T-cell (primary cell): ENCODE measurements around the gene TRMT44. TPM values are rescaled to one million over a fixed set of nuclear protein-coding genes. Genes with fewer than 3 reads are reported as not detected.

ENCODE experiments used
- ATAC-seq, 4 experiments: fragments of 200-7000 bp in 3 of 4; fragments of 150-1000 bp in 1 of 4; cut with Tn5 transposase; replicated peaks in 1 of 4; 1 replicate in 3 of 4; 2 replicates in 1 of 4; pipeline ENCODE4 v1.10.0; 2021; ENCODE audit warnings: moderate library complexity in 3 of 4, mild to moderate bottlenecking in 2 of 4, moderate number of reproducible peaks in 1 of 4
- CTCF ChIA-PET, 2 donors: fragments of 300-600 bp; sonication (Branson Sonifier 250); formaldehyde crosslinking; loops; one replicate each; lab custom pipeline; 2022; ENCODE audit warnings: antibody characterized with exemption in 2 of 2; lab: Charles Lee
- POLR2A ChIA-PET, 2 donors: fragments of 300-600 bp; sonication (Branson Sonifier 250); formaldehyde crosslinking; loops; one replicate each; lab custom pipeline; 2022; ENCODE audit warnings: antibody characterized with exemption in 2 of 2; lab: Charles Lee
- DNase-seq, 35 experiments: peaks; one replicate each; pipeline versions ENCODE4 v3.0.0 to v3.0.0-alpha.2; 2013 to 2023
- H3K27ac ChIP-seq: one replicate; pipeline ENCODE4 v1.5.1; 2013; ENCODE audit warnings: low read length
- H3K27me3 ChIP-seq, 2 experiments: replicated peaks in 1 of 2; 1 replicate in 1 of 2; 2 replicates in 1 of 2; pipeline versions ENCODE4 v1.6.1 to v1.7.0; 2013; ENCODE audit warnings: low read length in 1 of 2, mixed read lengths in 1 of 2; ENCODE audit not compliant: control insufficient read depth in 2 of 2, insufficient read depth in 2 of 2; ENCODE audit errors: extremely low read depth in 1 of 2
- H3K36me3 ChIP-seq, 2 donors: 1 replicate in 1 of 2; 2 replicates in 1 of 2; pipeline versions ENCODE4 v1.6.1 to v1.7.0; 2013; ENCODE audit warnings: low read length in 1 of 2; ENCODE audit not compliant: control insufficient read depth in 2 of 2, insufficient read depth in 1 of 2; ENCODE audit errors: extremely low read depth in 1 of 2
- H3K4me1 ChIP-seq, 2 experiments: 1 replicate in 1 of 2; 2 replicates in 1 of 2; pipeline versions ENCODE4 v1.6.1 to v1.7.0; 2013; ENCODE audit warnings: low read length in 2 of 2, mixed read lengths in 1 of 2; ENCODE audit not compliant: insufficient read depth in 2 of 2, control insufficient read depth in 1 of 2; ENCODE audit errors: extremely low read depth in 1 of 2
- H3K4me3 ChIP-seq, 2 donors: 1 replicate in 1 of 2; 2 replicates in 1 of 2; pipeline versions ENCODE4 v1.5.1 to v1.7.0; 2013; ENCODE audit warnings: mild to moderate bottlenecking in 2 of 2, low read length in 1 of 2, moderate library complexity in 1 of 2; ENCODE audit not compliant: control insufficient read depth in 1 of 2; ENCODE audit errors: extremely low read depth in 1 of 2
- H3K9me3 ChIP-seq: 2 replicates; pipeline ENCODE4 v1.7.0; 2013
- H3K27ac Mint-ChIP-seq, 2 donors: one replicate each; pipeline ENCODE4 v1.8.0; 2020 to 2021; ENCODE audit warnings: mild to moderate bottlenecking in 2 of 2, mixed read lengths in 2 of 2
- H3K27me3 Mint-ChIP-seq, 2 donors: one replicate each; pipeline ENCODE4 v1.8.0; 2021 to 2022; ENCODE audit warnings: mixed read lengths in 2 of 2
- H3K36me3 Mint-ChIP-seq: one replicate; pipeline ENCODE4 v1.8.0; 2021; ENCODE audit warnings: mixed read lengths
- H3K4me1 Mint-ChIP-seq, 3 donors: one replicate each; pipeline ENCODE4 v1.8.0; 2020 to 2022; ENCODE audit warnings: mixed read lengths in 3 of 3, mild to moderate bottlenecking in 1 of 3
- H3K4me3 Mint-ChIP-seq, 3 donors: one replicate each; pipeline ENCODE4 v1.8.0; 2020 to 2022; ENCODE audit warnings: mild to moderate bottlenecking in 3 of 3, mixed read lengths in 3 of 3, moderate library complexity in 3 of 3
- H3K9me3 Mint-ChIP-seq, 3 donors: one replicate each; pipeline ENCODE4 v1.8.0; 2020 to 2022; ENCODE audit warnings: mixed read lengths in 3 of 3
- WGBS: methylation state at CpG from one replicate; pipeline ENCODE4 v1.1.5; 2013; ENCODE audit warnings: missing lambda C conversion rate; ENCODE audit not compliant: insufficient coverage; 5-methylcytosine and 5-hydroxymethylcytosine counted together
- total RNA-seq, 35 experiments: library from RNA in 6 of 35; stranded (reverse) in 6 of 35; fragments of 120-200 nt in 1 of 35; gene quantifications; one replicate each; pipeline versions ENCODE4 v1.2.1 to v1.2.4 and lab custom pipeline; 2013 to 2026

Gene TRMT44
- total RNA-seq, 5 donors from 2014 or later (not counting 1 experiment from before 2014, with no cell fraction given) = 25.6 to 40.9 (median 35.3) TPM

GRCh38 chr4:8501781-8502180 lies 61.2 kb downstream of the TRMT44 start:
- no peak overlapping the region for H3K4me3 ChIP-seq
- 66% methylated on average over 3 of the region's 5 CpGs for WGBS
- Mint-ChIP-seq H3K9me3 (peaks cover 0 to 7% (median 7%) of the 10 kb centered on the region in 3 donors), H3K27me3 (no peaks in the 10 kb centered on the region), H3K27ac (no peak overlapping the region), H3K4me1 (no peaks in the 10 kb centered on the region), H3K36me3 (no peaks in the 10 kb centered on the region), H3K4me3 (no peak overlapping the region)
- POLR2A ChIA-PET = no interaction called here
- no peak overlapping the region for H3K27ac ChIP-seq
- ATAC-seq (no peak), DNase-seq (no peak)
- no peaks in the 10 kb centered on the region for H3K4me1 ChIP-seq
- no peaks in the 10 kb centered on the region for H3K36me3 ChIP-seq
- CTCF ChIA-PET = no interaction called here
- H3K9me3 ChIP-seq = no peaks in the 10 kb centered on the region
- peaks cover 0 to 11% of the 10 kb centered on the region in 2 experiments for H3K27me3 ChIP-seq

DNA sequence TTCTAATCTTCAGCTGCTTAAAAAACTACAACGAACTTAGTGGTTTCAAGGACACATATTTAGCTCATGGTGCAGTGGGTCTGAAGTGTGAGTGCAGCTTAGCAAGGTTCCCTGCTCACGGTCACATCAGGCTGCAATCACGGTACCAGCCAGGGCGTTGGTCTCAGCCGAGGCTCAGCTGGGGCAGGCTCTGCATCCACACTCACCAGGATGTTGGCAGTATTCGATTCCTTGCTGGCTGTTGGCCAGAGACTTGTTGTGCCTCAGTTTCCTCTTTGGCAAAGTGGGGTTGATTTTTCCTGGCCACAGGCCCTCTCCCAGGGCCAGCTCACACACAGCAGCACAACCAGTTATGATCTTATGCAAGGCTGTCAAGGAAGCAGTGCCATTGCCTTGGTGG lies 61.8 kb downstream of the TRMT44 start:
- Histone ChIP-seq H3K4me1 (no peaks in the 10 kb centered on the region), H3K27me3 (peaks cover 0 to 11% of the 10 kb centered on the region in 2 experiments), H3K9me3 (no peaks in the 10 kb centered on the region), H3K4me3 (no peak overlapping the region), H3K27ac (no peak overlapping the region), H3K36me3 (no peaks in the 10 kb centered on the region)
- no peak for ATAC-seq
- CTCF ChIA-PET = no interaction called here
- no peak overlapping the region for H3K4me3 Mint-ChIP-seq
- no peaks in the 10 kb centered on the region for H3K36me3 Mint-ChIP-seq
- WGBS = 89% methylated on average over 6 of the region's 6 CpGs
- H3K4me1 Mint-ChIP-seq = no peaks in the 10 kb centered on the region
- no peak for DNase-seq
- POLR2A ChIA-PET = no interaction called here
- no peaks in the 10 kb centered on the region for H3K27me3 Mint-ChIP-seq
- no peak overlapping the region for H3K27ac Mint-ChIP-seq
- peaks cover 0 to 4% (median 3%) of the 10 kb centered on the region in 3 donors for H3K9me3 Mint-ChIP-seq

GRCh38 chr4:8502836-8503585 lies 62.4 kb downstream of the TRMT44 start:
- Histone ChIP-seq H3K27me3 (peaks cover 0 to 11% of the 10 kb centered on the region in 2 experiments), H3K4me3 (no peak overlapping the region), H3K27ac (no peak overlapping the region), H3K9me3 (no peaks in the 10 kb centered on the region), H3K4me1 (no peaks in the 10 kb centered on the region), H3K36me3 (no peaks in the 10 kb centered on the region)
- ChIA-PET POLR2A (no interaction called here), CTCF (no interaction called here)
- DNase-seq = no peak
- H3K4me3 Mint-ChIP-seq = no peak overlapping the region
- H3K27ac Mint-ChIP-seq = no peak overlapping the region
- no peaks in the 10 kb centered on the region for H3K27me3 Mint-ChIP-seq
- H3K4me1 Mint-ChIP-seq = no peaks in the 10 kb centered on the region
- H3K9me3 Mint-ChIP-seq = no peaks in the 10 kb centered on the region
- 86% methylated on average over 11 of the region's 13 CpGs for WGBS
- no peaks in the 10 kb centered on the region for H3K36me3 Mint-ChIP-seq
- ATAC-seq = no peak

- WGBS = 54% methylated on average over 7 of the region's 11 CpGs
- H3K27ac ChIP-seq = no peak overlapping the region
- H3K27ac Mint-ChIP-seq = no peak overlapping the region
- H3K4me1 ChIP-seq = no peaks in the 10 kb centered on the region
- no peaks in the 10 kb centered on the region for H3K4me1 Mint-ChIP-seq
- DNase-seq (no peak), ATAC-seq (no peak)
- no peaks in the 10 kb centered on the region for H3K9me3 ChIP-seq
- H3K27me3 Mint-ChIP-seq = no peaks in the 10 kb centered on the region
- H3K36me3 ChIP-seq = no peaks in the 10 kb centered on the region
- no peaks in the 10 kb centered on the region for H3K36me3 Mint-ChIP-seq
- H3K9me3 Mint-ChIP-seq = no peaks in the 10 kb centered on the region
- H3K4me3 Mint-ChIP-seq = no peak overlapping the region
- CTCF ChIA-PET = no interaction called here
- no peak overlapping the region for H3K4me3 ChIP-seq
- POLR2A ChIA-PET = no interaction called here
- H3K27me3 ChIP-seq = peaks cover 0 to 9% of the 10 kb centered on the region in 2 experiments
These were observed 63.2 kb downstream of the TRMT44 start for GRCh38 chr4:8503801-8504200.

DNA sequence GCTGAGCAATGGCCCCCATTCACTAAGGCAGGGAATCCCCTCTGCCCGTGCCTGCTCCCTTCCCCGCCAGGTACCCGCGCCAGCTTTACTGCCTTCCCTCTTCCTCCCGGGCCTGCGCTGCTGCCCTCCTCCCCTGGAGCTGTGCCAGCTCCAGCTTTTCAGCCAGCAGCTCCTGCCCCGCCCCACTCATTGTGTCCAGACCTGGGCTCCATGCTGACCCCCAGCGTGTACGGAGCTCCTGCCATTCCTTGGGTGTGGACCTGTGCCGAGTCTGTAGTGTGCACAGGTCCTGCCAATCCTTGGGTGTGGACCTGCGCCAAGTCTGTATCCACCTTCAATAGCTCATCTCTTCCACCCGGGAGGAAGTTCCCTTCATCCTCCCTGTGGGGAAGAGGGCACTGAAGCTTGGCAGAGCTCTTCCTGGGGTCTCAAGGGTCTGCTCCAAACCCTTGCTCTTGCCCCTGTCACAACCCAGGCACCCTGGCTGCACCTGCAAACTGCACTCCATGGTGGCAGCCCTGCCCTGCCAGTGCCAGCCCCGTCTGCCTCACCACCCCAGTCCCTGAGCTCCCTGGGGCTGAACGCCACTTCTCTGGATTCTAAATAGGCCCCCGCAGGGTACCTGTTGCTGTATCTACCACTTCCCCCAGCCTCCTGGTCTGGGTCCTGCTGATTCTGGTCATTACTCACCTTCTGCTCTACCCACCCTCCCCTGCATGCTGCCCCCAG lies 63.9 kb downstream of the TRMT44 start:
- no peak overlapping the region for H3K4me3 ChIP-seq
- H3K36me3 ChIP-seq = no peaks in the 10 kb centered on the region
- ATAC-seq = no peak
- no peaks in the 10 kb centered on the region for H3K4me1 ChIP-seq
- H3K9me3 ChIP-seq = no peaks in the 10 kb centered on the region
- Mint-ChIP-seq H3K27me3 (no peaks in the 10 kb centered on the region), H3K36me3 (no peaks in the 10 kb centered on the region), H3K9me3 (no peaks in the 10 kb centered on the region), H3K27ac (no peak overlapping the region), H3K4me3 (no peak overlapping the region), H3K4me1 (no peaks in the 10 kb centered on the region)
- ChIA-PET POLR2A (no interaction called here), CTCF (no interaction called here)
- H3K27me3 ChIP-seq = peaks cover 0 to 6% of the 10 kb centered on the region in 2 experiments
- DNase-seq = no peak
- H3K27ac ChIP-seq = no peak overlapping the region
- WGBS = 79% methylated on average over 12 of the region's 15 CpGs

GRCh38 chr4:8505229-8505628 lies 64.7 kb downstream of the TRMT44 start:
- CTCF ChIA-PET = no interaction called here
- H3K4me1 Mint-ChIP-seq = no peaks in the 10 kb centered on the region
- H3K9me3 Mint-ChIP-seq = no peaks in the 10 kb centered on the region
- H3K36me3 ChIP-seq = no peaks in the 10 kb centered on the region
- no peak overlapping the region for H3K27ac ChIP-seq
- H3K4me3 ChIP-seq = no peak overlapping the region
- peaks cover 0 to 6% of the 10 kb centered on the region in 2 experiments for H3K27me3 ChIP-seq
- no peaks in the 10 kb centered on the region for H3K9me3 ChIP-seq
- H3K27me3 Mint-ChIP-seq = no peaks in the 10 kb centered on the region
- H3K27ac Mint-ChIP-seq = no peak overlapping the region
- H3K4me3 Mint-ChIP-seq = no peak overlapping the region
- no peaks in the 10 kb centered on the region for H3K4me1 ChIP-seq
- POLR2A ChIA-PET = no interaction called here
- H3K36me3 Mint-ChIP-seq = no peaks in the 10 kb centered on the region
- no peak for DNase-seq
- no peak for ATAC-seq
- 83% methylated on average over 1 of the region's 7 CpGs for WGBS
